ENCODE measurements around the gene PPP1R2B.

The PPP1R2B gene

DNA sequence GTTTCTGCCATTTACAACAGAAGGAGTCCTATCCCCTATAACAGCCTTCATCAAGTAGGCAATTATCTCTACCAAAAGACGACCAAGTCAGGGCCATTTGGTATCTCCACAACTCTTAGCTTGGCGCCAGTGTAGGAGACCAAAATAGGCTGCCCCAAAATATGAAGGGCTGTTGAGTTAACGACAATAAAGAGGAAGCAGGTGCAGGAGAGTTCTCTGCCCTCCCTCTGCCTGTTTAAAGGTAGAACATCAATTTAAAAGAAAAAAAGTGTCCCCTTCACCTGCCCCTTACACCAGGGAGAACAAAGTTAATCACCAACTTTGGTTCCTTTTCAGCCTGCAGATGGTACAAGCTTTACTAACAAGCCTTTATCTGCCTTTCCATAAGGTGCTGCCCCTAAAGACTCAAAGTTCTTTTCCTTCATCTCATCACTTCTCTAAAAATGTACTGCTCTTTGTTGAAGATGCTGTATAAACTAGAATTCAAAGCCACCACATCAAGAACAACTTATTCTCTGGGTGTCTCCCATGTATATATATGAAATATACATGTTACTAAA lies 33.3 kb downstream of the PPP1R2B start:
- no peak for DNase-seq

DNA sequence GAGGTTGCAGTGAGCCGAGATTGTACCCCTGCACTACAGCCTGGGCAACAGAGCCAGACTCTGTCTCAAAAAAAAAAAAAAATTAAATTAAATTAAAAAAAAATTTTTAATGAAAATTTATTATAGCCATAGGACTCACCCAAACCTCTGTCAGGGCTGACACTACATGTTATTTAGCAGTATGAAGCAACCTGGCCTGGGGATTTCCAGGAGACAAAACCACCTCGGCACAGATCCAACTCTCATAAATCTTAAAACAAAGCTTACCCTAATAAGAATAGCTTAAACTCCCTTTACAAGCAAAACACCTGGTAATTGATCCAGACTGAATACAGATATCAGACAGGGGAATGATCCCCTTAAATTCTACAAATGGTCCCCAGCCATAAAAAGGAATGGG lies 38.4 kb downstream of the PPP1R2B start:
- no peak for DNase-seq

DNA sequence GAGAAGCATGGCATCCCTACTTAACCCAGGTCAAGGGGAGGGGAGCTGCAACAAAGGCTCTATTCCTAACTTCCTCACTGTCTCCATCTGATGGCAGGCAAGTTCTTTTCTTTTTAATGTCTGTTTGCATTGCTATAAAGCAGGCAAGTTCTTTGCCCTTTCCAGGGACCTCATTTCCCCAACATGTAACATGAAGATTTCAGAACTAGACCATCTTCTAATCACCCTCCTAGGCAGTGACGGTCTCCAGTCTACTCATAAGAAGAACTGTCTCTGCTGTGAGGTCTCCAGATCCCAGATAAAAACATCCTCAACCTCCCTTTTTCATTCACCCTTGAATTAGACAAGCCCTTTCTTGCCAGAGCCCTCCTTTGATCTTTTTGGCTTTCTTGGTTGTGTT lies 42.1 kb downstream of the PPP1R2B start:
- no peak for DNase-seq

DNA sequence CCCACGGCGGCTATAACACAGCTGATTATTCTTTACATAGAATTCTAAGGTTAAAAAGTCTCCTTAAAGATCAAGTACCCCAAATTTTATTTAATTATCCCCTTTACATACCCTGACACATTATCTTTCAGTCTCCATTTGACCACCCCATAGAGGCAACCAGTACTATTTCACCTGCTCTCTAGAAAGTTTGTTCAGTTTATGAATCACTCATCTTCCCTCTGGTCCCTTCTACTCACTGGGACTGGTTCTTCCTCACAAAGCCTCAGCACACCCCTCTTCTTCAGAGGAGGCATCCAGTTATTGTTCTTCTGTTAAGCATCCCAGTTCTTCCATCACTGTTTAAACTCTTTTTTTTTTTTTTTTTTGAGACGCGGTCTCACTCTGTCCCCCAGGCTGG lies 42.8 kb downstream of the PPP1R2B start:
- no peak for DNase-seq

DNA sequence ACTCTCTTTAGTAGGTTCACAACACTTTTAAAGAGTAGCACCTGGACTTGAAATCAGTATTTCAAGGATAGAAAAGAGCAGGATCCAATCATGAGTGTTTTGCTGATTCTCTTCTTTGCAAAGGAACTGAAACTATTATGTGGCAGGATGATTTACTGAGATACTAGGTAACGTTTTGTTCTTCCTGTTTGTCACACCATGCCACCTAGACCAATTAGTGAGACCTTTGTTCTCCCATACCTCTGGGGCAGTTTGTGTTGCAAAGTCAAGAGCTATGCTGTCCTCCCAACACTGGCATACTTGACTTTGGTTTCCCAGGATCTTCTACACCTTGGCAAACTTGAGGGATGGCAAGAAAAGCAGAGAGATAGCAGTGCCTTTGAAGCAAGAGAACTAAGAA lies 43.4 kb downstream of the PPP1R2B start:
- no peak for DNase-seq

DNA sequence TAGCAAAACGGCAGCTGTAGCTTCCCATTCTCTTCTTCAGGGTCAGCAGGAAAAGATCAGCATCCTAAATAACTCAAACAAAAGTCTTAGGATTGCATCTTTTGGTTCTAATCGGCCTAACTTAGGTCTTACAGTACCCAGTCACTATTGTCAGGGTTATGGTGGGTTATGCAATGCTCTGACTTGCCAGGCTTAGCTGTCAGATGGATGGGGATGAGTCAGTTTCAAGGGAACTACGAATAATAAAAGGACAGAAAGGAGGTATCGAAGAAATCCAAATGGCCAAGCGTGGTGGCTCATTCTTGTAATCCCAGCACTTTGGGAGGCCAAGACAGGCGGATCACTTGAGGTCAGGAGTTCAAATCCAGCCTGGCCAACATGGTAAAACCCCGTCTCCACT lies 46.5 kb downstream of the PPP1R2B start:
- no peak for DNase-seq

All from NCI-H446 treated with DMSO at 0.1 percent for 48 hours (cell line).